ENCODE results near the gene SLC25A22. TPM values are rescaled to one million over a fixed set of nuclear protein-coding genes. Genes with fewer than 3 reads are reported as not detected.

The SLC25A22 gene
- total and polyA plus RNA-seq, 8 donors = 5.5 to 11.9 (median 9.8) TPM; not detected in 1

- TF ChIP-seq EP300 (IDR thresholded peaks at IDR 0.05) = no peak
- TF ChIP-seq POLR2AphosphoS5 (IDR thresholded peaks at IDR 0.05) = no peak
- no peak for TF ChIP-seq POLR2A (IDR thresholded peaks at IDR 0.05)
- no peak for TF ChIP-seq CTCF (IDR thresholded peaks at IDR 0.05)
- H3K36me3 ChIP-seq = peaks cover 46 to 99% (median 86%) of the 10 kb centered on the region in 4 donors
- H3K27ac ChIP-seq = no peak overlapping the region
- no peak for DNase-seq
- no peaks in the 10 kb centered on the region for H3K27me3 ChIP-seq
- H3K9me3 ChIP-seq = no peaks in the 10 kb centered on the region
- H3K4me3 ChIP-seq = no peak overlapping the region
- 66 to 75% (median 72%) methylated on average over 11 of the region's 11 CpGs for WGBS, 5 donors
- intact Hi-C loops (cut with DNase I; ENCODE audit: low total_unique reads) = no loop called here
- peaks cover 5 to 28% (median 17%) of the 10 kb centered on the region in 4 donors for H3K4me1 ChIP-seq
Observed at GRCh38 chr11:766106-766935, 31.8 kb downstream of the SLC25A22 start.

GRCh38 chr11:765802-766091, 32.3 kb downstream of the SLC25A22 start:
- peaks cover 5 to 28% (median 17%) of the 10 kb centered on the region in 4 donors for H3K4me1 ChIP-seq
- no peaks in the 10 kb centered on the region for H3K27me3 ChIP-seq
- intact Hi-C loops (cut with DNase I; ENCODE audit: low total_unique reads) = no loop called here
- peaks cover 46 to 99% (median 86%) of the 10 kb centered on the region in 4 donors for H3K36me3 ChIP-seq
- no peaks in the 10 kb centered on the region for H3K9me3 ChIP-seq
- 87 to 96% (median 95%) methylated on average over 7 to 8 of the region's 8 CpGs for WGBS, 5 donors
- H3K27ac ChIP-seq = peak overlapping the region in 1 of 5 donors; percentile 17
- TF ChIP-seq CTCF (IDR thresholded peaks at IDR 0.05) (no peak), POLR2A (IDR thresholded peaks at IDR 0.05) (no peak), EP300 (IDR thresholded peaks at IDR 0.05) (no peak), POLR2AphosphoS5 (IDR thresholded peaks at IDR 0.05) (no peak)
- no peak for DNase-seq
- no peak overlapping the region for H3K4me3 ChIP-seq

GRCh38 chr11:765025-765801, 32.9 kb downstream of the SLC25A22 start:
- Histone ChIP-seq H3K4me1 (peaks cover 5 to 28% (median 17%) of the 10 kb centered on the region in 4 donors), H3K27me3 (no peaks in the 10 kb centered on the region), H3K9me3 (no peaks in the 10 kb centered on the region), H3K4me3 (no peak overlapping the region), H3K36me3 (peaks cover 46 to 99% (median 86%) of the 10 kb centered on the region in 4 donors), H3K27ac (peak overlapping the region in 1 of 5 donors; percentile 17)
- DNase-seq = peak; percentile 63 to 82
- WGBS, 5 donors = 65 to 79% (median 68%) methylated on average over 16 to 19 of the region's 19 CpGs
- intact Hi-C loops (cut with DNase I; ENCODE audit: low total_unique reads) = no loop called here
- TF ChIP-seq EP300 (IDR thresholded peaks at IDR 0.05) = no peak
- TF ChIP-seq CTCF (IDR thresholded peaks at IDR 0.05) = peak in 5 of 7 experiments; percentile 38 to 69 (median 56)

- WGBS, 5 donors = 79 to 86% (median 85%) methylated on average over 17 to 18 of the region's 18 CpGs
Observed at GRCh38 chr11:764322-765024, 33.6 kb downstream of the SLC25A22 start.

More at GRCh38 chr11:764322-765024, 33.6 kb downstream of the SLC25A22 start:
- Histone ChIP-seq H3K27me3 (no peaks in the 10 kb centered on the region), H3K4me1 (peaks cover 5 to 28% (median 17%) of the 10 kb centered on the region in 4 donors), H3K36me3 (peaks cover 51 to 99% (median 87%) of the 10 kb centered on the region in 4 donors), H3K9me3 (no peaks in the 10 kb centered on the region), H3K27ac (no peak overlapping the region), H3K4me3 (no peak overlapping the region)
- TF ChIP-seq CTCF (IDR thresholded peaks at IDR 0.05) = no peak
- TF ChIP-seq EP300 (IDR thresholded peaks at IDR 0.05) = no peak
- no peak for TF ChIP-seq POLR2AphosphoS5 (IDR thresholded peaks at IDR 0.05)
- no peak for TF ChIP-seq POLR2A (IDR thresholded peaks at IDR 0.05)
- intact Hi-C loops (cut with DNase I; ENCODE audit: low total_unique reads) = no loop called here
- no peak for DNase-seq
